ENCODE results near the gene TTC34. TPM values are rescaled to one million over a fixed set of nuclear protein-coding genes. Genes with fewer than 3 reads are reported as not detected.
A peak's percentile ranks its signal among the peaks of the same experiment; 100 is the strongest.

TTC34 gene
- total and polyA plus RNA-seq, 5 donors from 2014 or later = 0.05 to 1.1 (median 0.13) TPM

GRCh38 chr1:2597441-2598328, 203.8 kb downstream of the TTC34 start:
- H3K27me3 ChIP-seq (ENCODE audit: control insufficient read depth, insufficient read depth, low read length) = no peaks in the 10 kb centered on the region
- no peaks in the 10 kb centered on the region for H3K9me3 ChIP-seq (ENCODE audit: control insufficient read depth in 2 of 2, low read length in 2 of 2)
- peaks cover 10% of the 10 kb centered on the region for H3K27me3 Mint-ChIP-seq
- peaks cover 0 to 2% (median under 1%) of the 10 kb centered on the region in 4 donors for H3K4me1 Mint-ChIP-seq
- H3K27ac ChIP-seq (ENCODE audit: insufficient read depth, low read length, poor library complexity, severe bottlenecking) = no peak overlapping the region
- H3K4me1 ChIP-seq (ENCODE audit: control insufficient read depth, insufficient read depth, low read length, poor library complexity, severe bottlenecking) = peaks cover 5% of the 10 kb centered on the region
- H3K36me3 ChIP-seq (ENCODE audit: control insufficient read depth, insufficient read depth, low read length) = no peaks in the 10 kb centered on the region
- H3K36me3 Mint-ChIP-seq = no peaks in the 10 kb centered on the region
- H3K9me3 Mint-ChIP-seq = peaks cover 0 to 3% (median 0%) of the 10 kb centered on the region in 7 donors
- H3K27ac Mint-ChIP-seq = no peak overlapping the region
- peak in 1 of 3 donors; percentile 1 for DNase-seq
- no peak for ATAC-seq (ENCODE audit: low read depth in 2 of 2)
- peak overlapping the region in 1 of 4 donors; percentile 55 for H3K4me3 Mint-ChIP-seq
- no peak overlapping the region for H3K4me3 ChIP-seq (ENCODE audit: low read depth, low read length)

- Mint-ChIP-seq H3K4me3 (no peak overlapping the region), H3K36me3 (no peaks in the 10 kb centered on the region), H3K4me1 (peaks cover 0 to 4% (median 1%) of the 10 kb centered on the region in 4 donors), H3K27ac (no peak overlapping the region), H3K9me3 (peaks cover 0 to 3% (median 0%) of the 10 kb centered on the region in 7 donors), H3K27me3 (peaks cover 9% of the 10 kb centered on the region)
- Histone ChIP-seq H3K27me3 (ENCODE audit: control insufficient read depth, insufficient read depth, low read length) (no peaks in the 10 kb centered on the region), H3K4me3 (ENCODE audit: low read depth, low read length) (no peak overlapping the region), H3K27ac (ENCODE audit: insufficient read depth, low read length, poor library complexity, severe bottlenecking) (no peak overlapping the region), H3K9me3 (ENCODE audit: control insufficient read depth in 2 of 2, low read length in 2 of 2) (no peaks in the 10 kb centered on the region), H3K4me1 (ENCODE audit: control insufficient read depth, insufficient read depth, low read length, poor library complexity, severe bottlenecking) (peaks cover 5% of the 10 kb centered on the region), H3K36me3 (ENCODE audit: control insufficient read depth, insufficient read depth, low read length) (no peaks in the 10 kb centered on the region)
- ATAC-seq (ENCODE audit: low read depth in 2 of 2) (no peak), DNase-seq (peak in 1 of 3 donors; percentile 0)
Observed at GRCh38 chr1:2596530-2597333, 204.8 kb downstream of the TTC34 start.

GRCh38 chr1:2595812-2596529, 205.5 kb downstream of the TTC34 start:
- no peak overlapping the region for H3K27ac ChIP-seq (ENCODE audit: insufficient read depth, low read length, poor library complexity, severe bottlenecking)
- H3K36me3 Mint-ChIP-seq = no peaks in the 10 kb centered on the region
- H3K36me3 ChIP-seq (ENCODE audit: control insufficient read depth, insufficient read depth, low read length) = no peaks in the 10 kb centered on the region
- no peaks in the 10 kb centered on the region for H3K9me3 ChIP-seq (ENCODE audit: control insufficient read depth in 2 of 2, low read length in 2 of 2)
- DNase-seq = peak in 1 of 3 donors; percentile 0
- peaks cover 5% of the 10 kb centered on the region for H3K4me1 ChIP-seq (ENCODE audit: control insufficient read depth, insufficient read depth, low read length, poor library complexity, severe bottlenecking)
- peaks cover 5% of the 10 kb centered on the region for H3K27me3 Mint-ChIP-seq
- H3K4me1 Mint-ChIP-seq = peaks cover 0 to 6% (median 1%) of the 10 kb centered on the region in 4 donors
- peaks cover 0 to 3% (median 0%) of the 10 kb centered on the region in 7 donors for H3K9me3 Mint-ChIP-seq
- no peak for ATAC-seq (ENCODE audit: low read depth in 2 of 2)
- no peaks in the 10 kb centered on the region for H3K27me3 ChIP-seq (ENCODE audit: control insufficient read depth, insufficient read depth, low read length)
- H3K4me3 Mint-ChIP-seq = peak overlapping the region in 1 of 4 donors; percentile 61
- no peak overlapping the region for H3K27ac Mint-ChIP-seq
- H3K4me3 ChIP-seq (ENCODE audit: low read depth, low read length) = no peak overlapping the region

- Histone ChIP-seq H3K36me3 (ENCODE audit: control insufficient read depth, insufficient read depth, low read length) (no peaks in the 10 kb centered on the region), H3K27ac (ENCODE audit: insufficient read depth, low read length, poor library complexity, severe bottlenecking) (no peak overlapping the region), H3K27me3 (ENCODE audit: control insufficient read depth, insufficient read depth, low read length) (no peaks in the 10 kb centered on the region), H3K9me3 (ENCODE audit: control insufficient read depth in 2 of 2, low read length in 2 of 2) (no peaks in the 10 kb centered on the region), H3K4me3 (ENCODE audit: low read depth, low read length) (no peak overlapping the region), H3K4me1 (ENCODE audit: control insufficient read depth, insufficient read depth, low read length, poor library complexity, severe bottlenecking) (peaks cover 5% of the 10 kb centered on the region)
- H3K4me3 Mint-ChIP-seq = no peak overlapping the region
- H3K27me3 Mint-ChIP-seq = peaks cover 5% of the 10 kb centered on the region
- no peaks in the 10 kb centered on the region for H3K36me3 Mint-ChIP-seq
- peaks cover 0 to 7% (median 1%) of the 10 kb centered on the region in 4 donors for H3K4me1 Mint-ChIP-seq
- no peak for ATAC-seq (ENCODE audit: low read depth in 2 of 2)
- DNase-seq = peak in 1 of 3 donors; percentile 0
- H3K27ac Mint-ChIP-seq = no peak overlapping the region
- H3K9me3 Mint-ChIP-seq = peaks cover 0 to 3% (median 0%) of the 10 kb centered on the region in 7 donors
Observed at GRCh38 chr1:2595261-2595811, 206.2 kb downstream of the TTC34 start.

GRCh38 chr1:2594641-2595131, 206.8 kb downstream of the TTC34 start:
- ATAC-seq (ENCODE audit: low read depth in 2 of 2) (no peak), DNase-seq (no peak)
- Histone ChIP-seq H3K36me3 (ENCODE audit: control insufficient read depth, insufficient read depth, low read length) (no peaks in the 10 kb centered on the region), H3K4me3 (ENCODE audit: low read depth, low read length) (no peak overlapping the region), H3K27me3 (ENCODE audit: control insufficient read depth, insufficient read depth, low read length) (no peaks in the 10 kb centered on the region), H3K9me3 (ENCODE audit: control insufficient read depth in 2 of 2, low read length in 2 of 2) (no peaks in the 10 kb centered on the region), H3K27ac (ENCODE audit: insufficient read depth, low read length, poor library complexity, severe bottlenecking) (no peak overlapping the region), H3K4me1 (ENCODE audit: control insufficient read depth, insufficient read depth, low read length, poor library complexity, severe bottlenecking) (peaks cover 5% of the 10 kb centered on the region)
- peaks cover 5% of the 10 kb centered on the region for H3K27me3 Mint-ChIP-seq
- no peaks in the 10 kb centered on the region for H3K36me3 Mint-ChIP-seq
- peaks cover 0 to 3% (median 0%) of the 10 kb centered on the region in 7 donors for H3K9me3 Mint-ChIP-seq
- H3K4me3 Mint-ChIP-seq = no peak overlapping the region
- peaks cover 0 to 9% (median 1%) of the 10 kb centered on the region in 4 donors for H3K4me1 Mint-ChIP-seq
- H3K27ac Mint-ChIP-seq = no peak overlapping the region

- H3K27ac Mint-ChIP-seq = no peak overlapping the region
- no peak for DNase-seq
- no peaks in the 10 kb centered on the region for H3K36me3 Mint-ChIP-seq
Observed at GRCh38 chr1:2594001-2594640, 207.4 kb downstream of the TTC34 start.

More at GRCh38 chr1:2594001-2594640, 207.4 kb downstream of the TTC34 start:
- Histone ChIP-seq H3K4me3 (ENCODE audit: low read depth, low read length) (no peak overlapping the region), H3K9me3 (ENCODE audit: control insufficient read depth in 2 of 2, low read length in 2 of 2) (no peaks in the 10 kb centered on the region), H3K4me1 (ENCODE audit: control insufficient read depth, insufficient read depth, low read length, poor library complexity, severe bottlenecking) (peaks cover 5% of the 10 kb centered on the region), H3K36me3 (ENCODE audit: control insufficient read depth, insufficient read depth, low read length) (peaks cover 4% of the 10 kb centered on the region), H3K27me3 (ENCODE audit: control insufficient read depth, insufficient read depth, low read length) (no peaks in the 10 kb centered on the region), H3K27ac (ENCODE audit: insufficient read depth, low read length, poor library complexity, severe bottlenecking) (no peak overlapping the region)
- peaks cover 0 to 13% (median 1%) of the 10 kb centered on the region in 4 donors for H3K4me1 Mint-ChIP-seq
- H3K4me3 Mint-ChIP-seq = no peak overlapping the region
- no peak for ATAC-seq (ENCODE audit: low read depth in 2 of 2)
- H3K27me3 Mint-ChIP-seq = peaks cover 5% of the 10 kb centered on the region
- H3K9me3 Mint-ChIP-seq = peaks cover 0 to 3% (median 0%) of the 10 kb centered on the region in 7 donors

All from CD4-positive, CD25-positive, alpha-beta regulatory T cell (primary cell).